ENCODE measurements around the gene TBC1D12.

TBC1D12 gene

DNA sequence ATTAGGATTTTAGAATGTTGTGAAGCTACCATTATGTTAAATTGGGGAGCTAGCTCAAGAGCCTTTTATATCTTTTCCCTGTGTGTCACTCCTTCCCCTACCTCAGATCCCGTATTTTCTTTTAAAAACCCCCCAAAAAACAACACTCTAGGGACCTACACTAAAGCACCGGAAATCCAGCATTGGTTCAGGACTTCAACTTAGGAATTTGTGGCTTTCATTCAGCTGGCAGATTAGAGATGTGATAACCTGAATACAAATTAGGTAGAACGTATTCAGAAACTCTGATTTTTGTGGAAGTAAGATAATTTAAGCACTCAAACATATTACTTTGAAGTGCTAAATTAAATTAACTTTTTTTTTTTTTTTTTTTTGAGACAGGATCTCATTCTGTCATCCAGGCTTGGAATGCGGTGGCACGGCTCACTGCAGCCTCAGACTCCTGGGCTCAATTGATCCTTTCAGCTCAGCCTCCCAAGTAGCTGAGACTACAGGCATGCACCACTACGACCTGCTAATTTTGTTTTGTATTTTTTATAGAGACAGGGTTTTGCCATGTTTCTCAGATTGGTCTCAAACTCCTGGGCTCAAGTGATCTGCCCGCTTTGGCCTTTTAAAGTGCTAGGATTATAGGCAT is 6.8 kb downstream of the TBC1D12 start:
- no peak for DNase-seq

DNA sequence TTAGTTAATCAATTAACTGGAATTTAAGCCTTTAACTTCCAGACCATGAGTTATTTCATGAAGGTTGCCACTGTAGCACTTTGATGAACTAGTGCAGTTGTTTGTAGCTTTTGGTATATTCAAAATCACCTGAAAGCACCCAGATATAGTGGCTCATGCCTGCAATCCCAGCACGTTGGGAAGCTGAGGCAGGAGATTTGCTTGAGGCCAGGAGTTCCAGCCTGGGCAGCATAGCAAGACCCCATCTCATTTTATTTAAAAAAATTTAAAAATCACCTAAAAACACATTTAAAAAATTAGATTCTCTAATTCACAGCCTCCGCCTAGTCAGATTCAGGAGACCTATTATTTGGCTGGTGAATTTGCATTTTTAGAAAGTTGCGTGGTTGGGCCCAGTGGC is 9.0 kb downstream of the TBC1D12 start:
- no peak for DNase-seq

DNA sequence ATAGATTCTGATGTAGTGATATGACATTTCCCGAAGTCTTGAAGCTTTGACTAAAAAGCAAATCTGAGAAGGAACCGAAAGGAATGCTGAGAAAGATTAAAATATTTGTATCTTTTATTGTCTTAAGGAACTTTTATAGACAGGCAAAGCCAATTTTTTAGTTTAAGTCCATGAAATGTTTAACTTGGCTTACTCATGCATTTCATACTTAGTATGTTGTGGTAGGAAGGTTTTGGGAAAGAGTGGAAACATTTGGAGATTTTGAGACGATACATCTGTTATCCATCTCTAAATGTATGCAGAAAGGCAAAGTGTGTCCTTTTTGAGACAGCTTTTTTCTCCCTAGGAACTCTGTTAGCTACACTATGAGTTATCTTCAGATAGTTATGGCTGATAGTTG is 10.1 kb downstream of the TBC1D12 start:
- DNase-seq = no peak

DNA sequence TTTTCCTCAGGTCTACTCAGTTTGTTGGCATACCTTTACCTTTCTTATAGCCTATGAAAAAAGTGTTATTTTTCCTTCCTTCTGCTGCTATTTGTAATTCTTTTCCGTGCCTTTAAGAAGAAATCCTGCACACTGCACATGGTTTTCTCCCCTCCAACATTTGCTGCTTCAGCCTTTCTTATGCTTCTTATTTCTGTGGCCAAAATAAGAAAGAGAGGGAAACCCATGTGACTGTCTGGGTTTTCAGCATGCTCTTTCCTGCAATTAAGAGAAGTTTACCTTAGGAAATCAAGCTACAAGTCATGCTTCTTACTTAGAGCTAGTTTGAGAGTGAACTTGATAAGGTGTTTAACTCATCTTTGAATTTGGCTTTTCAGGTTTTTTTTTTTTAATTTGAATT is 11.0 kb downstream of the TBC1D12 start:
- no peak for DNase-seq

DNA sequence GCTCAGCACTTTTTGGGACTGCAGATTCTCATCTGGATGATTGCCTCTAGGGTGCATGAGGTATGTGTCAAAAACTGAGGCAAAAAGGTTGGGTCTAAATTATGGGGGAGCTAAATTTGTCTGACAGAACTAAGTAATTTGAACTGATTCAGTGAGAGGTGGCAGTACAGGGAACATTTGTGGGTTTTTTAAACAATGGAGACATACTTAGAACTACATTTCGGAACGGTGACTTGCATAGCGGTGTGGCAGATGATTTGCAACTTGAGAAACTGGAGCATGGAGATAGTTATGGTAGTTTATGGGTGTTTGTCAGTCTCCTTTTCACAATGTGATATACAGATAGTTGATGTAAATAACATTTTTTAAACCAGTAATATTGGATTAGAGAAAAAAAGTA is 14.6 kb downstream of the TBC1D12 start:
- DNase-seq = no peak

DNA sequence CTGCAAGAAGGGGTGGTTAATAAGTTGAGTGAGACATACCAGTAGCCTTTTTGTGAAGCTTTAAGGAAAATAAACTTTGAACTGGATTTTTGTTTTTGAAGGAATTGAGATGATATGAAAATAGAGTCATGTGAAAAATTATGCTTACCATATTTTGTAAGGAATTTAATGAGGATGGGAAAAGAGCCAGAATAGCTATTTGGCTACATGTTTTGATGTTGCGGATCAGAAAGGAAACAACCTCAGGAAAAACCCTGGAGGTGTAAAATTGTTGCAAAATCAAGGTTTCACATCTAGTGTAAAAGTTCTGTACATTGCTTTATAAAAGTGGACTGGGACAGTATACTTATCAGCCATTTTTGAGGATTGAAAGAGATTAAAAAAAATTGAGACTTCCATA is 15.0 kb downstream of the TBC1D12 start:
- DNase-seq = no peak

DNA sequence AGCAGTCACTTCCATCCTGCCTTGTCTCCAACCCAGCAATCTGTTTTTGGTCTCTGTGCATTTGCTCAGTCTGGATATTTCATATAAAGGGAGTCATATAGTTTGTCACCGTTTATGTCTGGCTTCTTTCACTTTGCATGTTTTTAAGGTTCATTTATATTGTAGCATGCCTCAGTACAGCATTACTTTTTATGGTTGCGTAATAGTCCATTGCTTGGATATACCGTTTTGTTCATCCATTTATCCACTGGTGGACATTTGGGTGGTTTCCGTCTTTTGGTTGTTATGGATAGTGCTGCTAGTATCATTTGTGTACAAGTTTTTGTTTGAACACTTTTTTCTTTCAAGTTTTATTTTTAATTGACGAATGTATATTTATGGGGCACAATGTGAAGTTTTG is 18.2 kb downstream of the TBC1D12 start:
- DNase-seq = no peak

DNA sequence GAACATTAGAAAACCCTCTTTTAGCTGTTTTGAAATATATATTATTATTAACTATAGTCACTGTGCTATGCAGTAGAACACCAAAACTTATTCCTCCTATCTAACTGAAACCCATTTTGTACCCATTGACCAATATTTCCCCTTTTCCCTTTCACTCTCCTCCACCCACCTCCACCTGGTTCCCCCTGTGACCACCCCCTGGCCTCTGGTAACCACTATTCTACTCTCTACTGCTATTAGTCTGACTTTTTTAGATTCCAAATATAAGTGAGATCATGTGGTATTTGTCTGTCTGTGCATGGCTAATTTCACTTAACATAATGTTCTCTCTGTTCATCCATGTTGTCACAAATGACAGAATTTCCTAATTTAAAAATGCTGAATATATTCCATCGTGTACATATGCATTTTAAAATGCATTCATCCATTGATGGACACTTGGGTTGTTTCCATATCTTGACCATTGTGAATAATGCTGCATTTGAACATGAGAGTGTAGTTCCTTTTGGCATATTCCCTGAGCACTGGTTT is 18.7 kb downstream of the TBC1D12 start:
- no peak for DNase-seq

DNA sequence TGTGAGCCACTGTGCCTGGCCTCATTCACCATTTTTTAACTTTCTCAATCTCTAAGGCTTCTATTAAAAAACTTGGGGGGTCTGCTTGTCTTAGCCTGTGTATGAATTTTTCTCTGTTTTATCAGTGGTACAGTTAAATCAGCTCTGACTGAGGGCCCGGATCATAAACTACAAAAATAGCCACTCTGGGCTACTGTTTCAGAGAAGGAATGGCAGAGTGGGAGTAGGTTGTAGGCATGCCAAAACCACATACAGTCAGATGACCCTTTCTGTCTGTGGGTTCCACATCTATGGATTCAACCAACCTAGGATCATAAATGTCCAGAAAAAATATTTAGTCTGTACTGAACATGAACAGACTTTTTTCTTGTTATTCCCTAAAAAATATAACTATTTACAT is 21.3 kb downstream of the TBC1D12 start:
- no peak for DNase-seq

DNA sequence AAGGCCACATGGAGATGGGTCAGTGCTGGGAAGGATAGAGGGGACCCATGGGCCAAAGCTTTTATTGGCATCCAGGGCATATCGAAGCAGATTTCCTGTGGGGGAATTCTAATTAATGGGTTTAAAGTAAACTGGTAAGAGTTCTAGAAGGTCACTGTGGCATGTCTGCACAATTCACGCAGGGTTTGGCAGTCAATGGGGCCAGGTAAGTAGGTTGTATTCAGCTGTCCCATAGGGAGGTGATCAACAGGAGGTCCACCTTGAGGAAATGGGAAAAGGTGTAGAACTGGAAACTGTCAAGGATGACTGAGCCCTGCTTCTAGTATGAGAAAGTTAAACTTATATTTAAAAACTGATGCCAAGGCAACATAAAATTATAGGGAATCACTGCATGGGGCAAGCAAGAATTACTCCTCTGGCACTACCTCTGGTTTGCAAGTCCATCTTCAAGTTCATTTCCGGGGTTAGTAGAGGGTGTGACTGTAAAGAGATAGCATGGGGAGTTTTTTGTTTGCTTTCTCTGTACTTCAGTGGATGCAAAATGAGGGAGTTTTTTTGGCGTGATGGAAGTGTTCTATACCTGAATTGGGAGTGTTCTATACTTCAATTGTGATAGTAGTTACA is 22.5 kb downstream of the TBC1D12 start:
- DNase-seq = no peak

DNA sequence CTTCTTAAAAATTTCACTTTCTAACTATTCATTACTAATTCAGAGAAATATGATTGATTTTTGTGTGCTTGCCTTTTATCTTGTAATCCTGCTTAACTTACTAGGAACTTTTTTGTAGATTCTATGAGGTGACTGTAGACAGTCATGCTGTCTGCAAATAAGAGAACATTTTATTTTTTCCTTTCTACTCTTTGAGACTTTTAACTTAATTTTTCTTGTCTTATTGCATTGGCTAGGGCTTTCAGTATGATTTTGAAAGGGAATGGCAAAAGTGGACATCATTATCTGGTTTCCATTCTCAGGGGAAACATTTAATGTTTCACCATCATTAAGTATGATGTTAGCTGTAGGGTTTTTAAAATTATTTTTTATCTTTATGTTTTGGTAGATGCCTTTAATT is 23.6 kb downstream of the TBC1D12 start:
- no peak for DNase-seq

DNA sequence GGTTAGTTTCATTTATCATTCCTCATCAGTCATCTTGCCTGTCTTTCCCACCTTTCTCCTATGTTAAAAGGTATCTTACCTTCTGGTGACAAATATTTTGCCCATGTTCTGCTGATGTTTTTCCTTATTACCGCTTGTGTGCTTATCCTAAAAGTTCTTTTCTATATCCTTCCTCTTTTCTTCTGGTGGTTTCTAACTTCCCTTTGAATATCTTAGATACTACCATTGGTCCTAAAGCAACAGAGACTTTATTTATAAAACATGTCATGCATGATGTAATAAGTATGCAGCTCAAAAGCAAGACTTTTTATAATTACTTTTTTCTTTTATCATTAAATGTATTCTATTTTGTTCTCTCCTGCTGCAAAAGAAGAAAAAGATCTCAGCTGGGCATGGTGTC is 24.8 kb downstream of the TBC1D12 start:
- no peak for DNase-seq

DNA sequence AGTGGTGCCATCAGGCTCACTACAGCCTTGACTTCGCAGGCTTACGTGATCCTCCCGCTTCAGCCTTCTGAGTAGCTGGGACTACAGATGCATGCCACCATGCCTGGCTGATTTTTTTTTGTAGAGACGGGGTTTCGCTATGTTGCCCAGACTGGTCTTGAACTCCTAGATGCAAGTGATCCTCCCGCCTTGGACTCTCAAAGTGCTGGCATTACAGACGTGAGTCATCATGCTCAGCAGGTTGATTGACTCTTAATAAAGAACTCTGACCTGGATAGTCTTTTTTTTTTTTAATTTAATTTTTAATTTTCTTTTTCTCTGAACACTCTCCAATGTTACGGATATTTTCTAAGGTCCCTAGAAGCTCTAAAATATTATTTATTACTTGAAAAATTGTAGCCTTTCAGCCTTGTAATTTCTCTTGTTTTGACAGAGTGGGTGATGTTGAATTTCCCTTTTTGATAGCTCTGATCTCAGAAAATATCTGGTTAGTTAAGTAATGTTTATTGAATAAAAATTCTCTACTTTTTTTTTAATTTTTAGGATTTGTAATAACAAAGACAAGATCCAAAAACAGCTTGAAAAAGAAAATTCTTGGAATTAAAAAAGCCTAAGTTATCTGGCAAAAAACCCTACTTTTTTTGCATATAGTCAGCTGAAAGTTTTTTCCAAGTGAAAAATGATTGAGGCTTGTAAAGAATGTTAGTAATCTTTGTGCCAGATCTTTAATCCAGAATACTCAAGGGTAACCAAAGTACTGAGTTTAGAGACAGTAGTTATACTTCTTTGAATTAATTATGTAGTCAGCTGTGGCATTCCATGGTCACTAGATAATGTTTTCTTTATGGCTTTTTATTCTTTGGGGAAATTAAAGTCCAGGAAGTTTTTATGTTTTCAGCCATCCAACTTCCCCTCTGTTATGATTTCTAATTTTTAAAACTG is 26.7 kb downstream of the TBC1D12 start:
- DNase-seq = no peak

DNA sequence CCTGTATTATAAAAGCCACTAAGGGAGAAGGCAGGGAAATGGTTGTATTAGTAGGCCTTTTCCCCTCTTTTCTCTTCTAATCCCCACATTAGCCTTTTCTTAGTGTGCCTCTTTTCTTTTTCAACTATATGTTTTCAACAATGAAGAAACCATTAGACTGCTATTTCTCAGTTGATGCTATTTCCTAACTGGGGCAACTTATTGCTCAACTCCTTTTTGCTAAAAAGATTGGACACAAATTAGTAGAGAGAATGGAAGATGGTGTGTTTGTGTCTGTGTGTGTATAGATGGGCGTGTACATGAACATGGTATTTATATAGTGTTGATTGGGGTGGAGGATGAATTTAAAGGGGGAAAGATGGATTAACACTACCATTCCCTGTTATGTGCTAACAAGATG is 28.4 kb downstream of the TBC1D12 start:
- no peak for DNase-seq

DNA sequence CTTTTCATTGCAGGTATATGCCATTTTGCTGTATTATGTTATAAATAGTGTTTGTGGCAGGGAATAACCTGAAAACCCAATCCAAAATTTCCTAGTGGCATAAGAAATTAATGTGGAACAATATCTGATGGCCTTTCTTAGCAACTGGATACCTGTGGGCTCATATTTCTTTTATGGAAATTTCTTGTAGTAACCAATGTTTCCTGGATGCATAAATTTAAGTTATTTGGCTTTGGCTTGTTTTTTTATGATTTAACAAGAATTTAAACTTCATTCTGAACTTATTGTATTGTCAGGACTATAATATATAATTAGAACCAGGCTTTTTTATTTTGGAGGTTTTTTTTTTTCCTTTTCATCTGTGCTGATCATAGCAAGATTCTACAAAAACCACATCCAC is 30.1 kb downstream of the TBC1D12 start:
- no peak for DNase-seq

DNA sequence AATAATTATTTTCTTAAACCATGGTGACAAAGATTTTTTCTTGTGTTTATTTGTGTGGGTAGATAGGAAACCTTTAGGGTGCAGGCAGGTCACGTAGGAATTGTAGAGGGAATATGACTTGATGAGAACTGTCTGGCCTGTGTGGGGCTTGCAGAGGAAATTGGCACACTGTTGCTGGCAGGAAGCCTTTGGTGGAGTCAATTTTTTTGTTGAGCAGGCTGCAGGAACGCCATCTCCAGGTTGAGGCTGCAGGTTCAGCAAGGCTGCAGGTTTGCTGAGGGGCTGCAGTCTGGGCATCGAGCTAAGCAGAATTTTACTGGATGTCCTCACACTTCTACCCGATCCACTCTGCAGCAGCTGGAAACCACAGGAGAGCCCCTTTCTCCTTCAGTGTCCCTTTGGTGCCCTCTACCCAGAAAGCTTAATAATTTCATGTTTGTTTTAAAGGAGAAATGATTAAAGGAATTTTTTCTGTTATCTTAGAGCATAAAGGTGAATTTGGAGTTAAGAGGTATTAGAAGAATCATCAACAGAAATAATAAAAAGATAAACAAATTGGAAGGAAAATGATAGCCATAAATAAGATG is 37.0 kb downstream of the TBC1D12 start:
- no peak for DNase-seq

DNA sequence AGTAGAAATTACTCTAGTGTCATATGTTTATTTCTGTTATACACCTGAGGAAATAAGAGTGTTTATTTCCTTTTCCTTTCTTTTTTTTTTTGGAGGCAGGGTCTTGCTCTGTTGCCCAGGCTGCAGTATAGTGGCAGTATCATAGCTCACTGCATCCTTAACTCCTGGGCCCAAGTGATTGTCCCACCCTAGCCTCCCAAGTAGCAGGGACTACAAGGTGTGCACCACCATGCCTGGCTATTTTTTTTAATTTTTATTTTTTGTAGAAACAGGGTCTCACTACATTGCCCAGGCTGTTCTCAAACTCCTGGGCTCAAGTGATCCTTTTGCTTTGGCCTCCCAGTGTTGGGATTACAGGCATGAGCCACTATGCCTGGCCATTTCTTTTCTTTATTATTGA is 37.8 kb downstream of the TBC1D12 start:
- DNase-seq = no peak

DNA sequence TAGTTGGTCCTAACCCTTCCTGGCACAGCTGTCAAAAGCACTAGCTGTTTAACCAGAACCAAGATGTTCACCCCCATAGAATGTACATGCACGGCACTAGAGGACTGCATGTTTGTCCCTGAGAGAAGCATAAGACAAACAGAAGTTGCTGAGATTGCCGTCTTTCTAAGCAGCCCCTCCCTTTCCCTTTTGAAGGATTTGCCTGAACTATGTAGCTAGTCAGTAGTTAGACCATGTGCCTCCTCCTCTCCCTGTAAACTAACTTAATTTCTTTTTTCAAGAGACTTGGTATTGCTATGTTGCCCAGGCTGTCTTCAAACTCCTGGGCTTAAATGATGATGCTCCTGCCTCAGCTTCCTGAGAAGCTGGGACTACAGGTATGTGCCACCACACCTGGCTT is 40.7 kb downstream of the TBC1D12 start:
- no peak for DNase-seq

DNA sequence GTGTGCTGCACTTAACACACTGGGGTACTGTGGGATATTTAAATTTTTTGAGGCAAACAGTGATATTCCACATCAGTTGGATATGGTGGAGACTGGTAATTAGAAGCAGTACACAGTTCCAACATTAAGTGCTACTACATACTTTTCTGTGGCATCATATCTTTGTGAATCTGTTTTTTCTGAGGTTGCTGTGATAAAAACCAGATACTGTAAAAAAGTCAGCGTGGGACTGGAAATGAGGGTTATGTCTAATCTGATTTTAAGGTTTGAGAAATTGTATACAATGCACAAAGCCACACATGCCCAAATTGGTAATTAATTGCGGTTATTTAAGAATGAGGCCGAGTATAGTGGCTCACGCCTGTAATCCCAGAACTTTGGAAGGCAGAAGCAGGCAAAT is 41.2 kb downstream of the TBC1D12 start:
- DNase-seq = no peak

DNA sequence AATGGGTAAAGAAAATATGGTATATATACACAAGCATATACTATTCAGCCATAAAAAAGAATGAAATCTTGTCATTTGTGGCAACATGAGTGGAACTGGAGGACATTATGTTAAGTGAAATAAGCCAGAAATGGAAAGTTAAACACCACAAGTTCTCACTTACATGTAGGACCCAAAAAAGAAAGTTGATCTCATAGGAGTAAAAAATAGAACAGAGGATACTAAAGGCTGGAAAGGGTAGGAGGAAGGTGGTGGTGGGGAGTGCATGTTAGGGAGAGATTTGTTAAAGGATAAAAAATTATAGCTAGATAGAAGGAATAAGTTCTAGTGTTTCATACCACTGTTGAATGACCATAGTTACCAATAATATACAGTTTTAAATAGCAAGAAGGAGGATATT is 48.4 kb downstream of the TBC1D12 start:
- DNase-seq = no peak

DNA sequence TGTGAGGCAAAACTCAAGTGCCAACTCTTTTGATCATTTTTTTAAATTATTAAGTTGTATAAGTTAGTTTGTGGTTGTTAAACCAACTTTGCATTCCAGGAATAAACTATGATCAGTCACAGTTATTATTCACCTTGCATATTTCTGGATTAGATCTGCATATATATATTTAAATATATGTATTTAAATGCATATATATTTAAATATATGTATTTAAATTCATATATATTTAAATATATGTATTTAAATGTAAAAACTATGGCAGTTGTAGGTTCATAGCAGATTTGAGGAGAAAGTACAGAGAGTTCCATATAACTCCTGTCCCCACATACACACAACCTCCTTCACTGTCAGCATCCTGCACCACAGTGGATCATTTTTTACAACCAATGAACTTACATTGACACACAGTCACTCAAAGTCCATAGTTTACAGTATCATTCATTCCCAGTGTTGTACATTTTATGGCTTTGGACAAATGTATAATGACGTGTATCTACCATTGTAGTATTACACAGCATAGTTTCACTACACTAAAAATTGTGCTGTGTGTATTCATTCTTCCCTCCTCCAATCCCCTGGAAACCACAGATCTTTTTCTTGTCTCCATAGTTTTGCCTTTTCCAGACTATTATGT is 49.7 kb downstream of the TBC1D12 start:
- DNase-seq = no peak

DNA sequence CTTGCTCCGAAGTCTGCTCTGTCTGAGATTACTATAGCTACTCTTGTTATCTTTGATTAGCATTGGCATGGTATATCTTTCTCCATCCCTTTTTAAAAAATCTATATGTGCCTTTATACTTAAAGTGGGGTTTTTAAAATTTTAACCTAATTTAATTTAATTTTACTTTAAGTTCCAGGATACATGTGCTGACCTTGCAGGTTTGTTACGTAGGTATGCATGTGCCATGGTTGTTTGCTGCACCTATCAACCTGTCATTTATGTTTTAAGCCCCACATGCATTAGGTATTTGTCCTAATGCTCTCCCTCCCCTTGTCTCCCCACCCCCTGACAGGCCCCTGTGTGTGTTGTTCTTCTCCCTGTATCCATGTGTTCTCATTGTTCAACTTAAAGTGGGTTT is 54.6 kb downstream of the TBC1D12 start:
- no peak for DNase-seq

DNA sequence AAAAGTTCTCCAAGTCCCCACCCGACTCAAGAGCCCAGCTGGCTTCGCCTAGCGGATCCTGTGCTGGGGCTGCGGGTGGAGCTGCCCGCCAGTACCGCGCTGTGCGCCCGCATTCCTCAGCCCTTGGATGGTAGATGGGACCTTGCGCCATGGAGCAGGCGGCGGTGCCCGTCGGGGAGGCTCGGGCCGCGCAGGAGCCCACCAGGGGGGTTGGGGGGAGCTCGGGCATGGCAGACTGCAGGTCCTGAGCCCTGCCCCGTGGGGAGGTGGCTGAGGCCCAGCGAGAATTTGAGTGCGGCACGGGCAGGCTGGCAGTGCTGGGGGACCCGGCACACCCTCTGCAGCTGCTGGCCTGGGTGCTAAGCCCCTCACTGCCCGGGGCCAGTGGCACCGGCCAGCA is 57.0 kb downstream of the TBC1D12 start:
- DNase-seq = no peak

Measured in activated CD4-positive, alpha-beta T cell treated with anti-CD3 and anti-CD28 coated beads for 48 hours (primary cell).